Activated CD8-positive, alpha-beta memory T cell treated with anti-CD3 and anti-CD28 coated beads for 36 hours (primary cell): Measurements from ENCODE around the gene FUZ. TPM values are rescaled to one million over a fixed set of nuclear protein-coding genes. Genes with fewer than 3 reads are reported as not detected.

Experiments
- CTCF ChIA-PET: fragments of 350-600 bp; sonication (Branson Sonifier 250); formaldehyde crosslinking; loops from one replicate; lab custom pipeline; 2021; ENCODE audit warnings: antibody characterized with exemption; lab: Charles Lee
- POLR2A ChIA-PET: fragments of 350-600 bp; sonication (Branson Sonifier 250); formaldehyde crosslinking; loops from one replicate; lab custom pipeline; 2021; ENCODE audit warnings: antibody characterized with exemption; lab: Charles Lee
- total RNA-seq, 2 experiments: library from RNA; stranded (reverse); gene quantifications; one replicate each; pipeline ENCODE4 v1.2.3, GENCODE V29; 2021

FUZ gene
- total RNA-seq, 2 experiments from 2014 or later: 32.6 to 33.4 TPM

GRCh38 chr19:49772850-49773432 lies 40.2 kb downstream of the FUZ start:
- CTCF ChIA-PET: no interaction called here
- POLR2A ChIA-PET: no interaction called here

- ChIA-PET CTCF (no interaction called here), POLR2A (no interaction called here)
Observed at GRCh38 chr19:49771674-49772139, 41.4 kb downstream of the FUZ start.

- ChIA-PET POLR2A (no interaction called here), CTCF (interaction anchor here (0.6 to 0.7 kb wide), 2 partner anchors 351 to 1376 kb away, joined by 3 to 5 read pairs; no protein-coding TSS in a partner anchor)
Observed at GRCh38 chr19:49770529-49770928, 42.6 kb downstream of the FUZ start.

DNA sequence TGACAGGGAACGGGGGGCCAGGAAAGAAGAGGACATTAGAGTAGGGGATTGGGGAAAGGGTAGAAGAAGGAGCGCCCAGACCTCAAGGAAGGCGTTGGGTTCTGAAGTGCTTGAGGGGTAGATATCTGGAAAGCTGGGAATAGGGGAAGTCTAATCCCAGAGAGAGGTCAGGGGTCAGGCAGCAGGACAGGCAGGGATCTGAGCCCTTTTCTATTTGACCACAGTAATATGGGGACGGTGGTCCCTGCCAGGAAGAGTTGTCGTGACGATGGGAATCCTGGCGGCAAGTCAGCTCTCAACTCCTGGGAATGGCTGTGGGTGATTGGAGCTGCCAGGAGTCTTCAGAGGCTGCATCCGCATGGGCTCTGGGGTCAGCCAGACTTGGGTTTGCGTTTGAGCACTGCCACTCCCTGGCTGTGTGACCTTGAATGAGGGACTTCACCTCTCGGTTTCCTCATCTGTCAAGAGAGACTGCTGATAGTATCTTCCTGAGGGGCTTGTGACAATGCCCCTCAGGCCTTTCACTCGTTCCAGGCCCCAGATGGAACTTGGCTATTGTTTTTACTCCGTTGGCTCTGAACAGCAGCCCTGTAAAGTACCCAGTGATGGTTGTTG lies 45.0 kb downstream of the FUZ start:
- POLR2A ChIA-PET: no interaction called here
- CTCF ChIA-PET: no interaction called here

GRCh38 chr19:49767381-49767780 lies 45.7 kb downstream of the FUZ start:
- POLR2A ChIA-PET: interaction anchor here (0.6 to 1.2 kb wide), 2 partner anchors 18 to 91 kb away, joined by 3 to 14 read pairs; no protein-coding TSS in a partner anchor
- CTCF ChIA-PET: no interaction called here

DNA sequence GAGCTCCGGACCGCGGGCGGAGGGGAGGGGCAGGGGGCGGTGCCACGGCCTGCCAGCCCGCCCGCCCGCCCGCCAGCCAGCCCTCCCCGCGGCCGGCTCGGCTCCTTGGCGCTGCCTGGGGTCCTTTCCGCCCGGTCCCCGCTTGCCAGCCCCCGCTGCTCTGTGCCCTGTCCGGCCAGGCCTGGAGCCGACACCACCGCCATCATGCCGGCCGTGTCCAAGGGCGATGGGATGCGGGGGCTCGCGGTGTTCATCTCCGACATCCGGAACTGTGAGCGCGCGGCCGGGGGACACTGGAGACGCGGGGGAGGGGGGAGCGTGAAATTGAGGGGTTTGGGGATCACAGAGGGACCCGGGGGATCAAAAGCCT lies 46.2 kb downstream of the FUZ start, which contains the start of gene AP2A1:
Gene AP2A1, plus strand, starts transcription at position 72 of the 370 bp plus-strand sequence. Its CDS starts 133 bp downstream, at position 205.
- ChIA-PET POLR2A (interaction anchor here (0.5 to 1.6 kb wide), 6 partner anchors 18 to 432 kb away, joined by 3 to 14 read pairs (median 4); partner anchors contain the start of genes CD37 and FUZ), CTCF (interaction anchor here (0.6 to 0.7 kb wide), 3 partner anchors 14 to 87 kb away, joined by 3 to 4 read pairs (median 3); no protein-coding TSS in a partner anchor)

DNA sequence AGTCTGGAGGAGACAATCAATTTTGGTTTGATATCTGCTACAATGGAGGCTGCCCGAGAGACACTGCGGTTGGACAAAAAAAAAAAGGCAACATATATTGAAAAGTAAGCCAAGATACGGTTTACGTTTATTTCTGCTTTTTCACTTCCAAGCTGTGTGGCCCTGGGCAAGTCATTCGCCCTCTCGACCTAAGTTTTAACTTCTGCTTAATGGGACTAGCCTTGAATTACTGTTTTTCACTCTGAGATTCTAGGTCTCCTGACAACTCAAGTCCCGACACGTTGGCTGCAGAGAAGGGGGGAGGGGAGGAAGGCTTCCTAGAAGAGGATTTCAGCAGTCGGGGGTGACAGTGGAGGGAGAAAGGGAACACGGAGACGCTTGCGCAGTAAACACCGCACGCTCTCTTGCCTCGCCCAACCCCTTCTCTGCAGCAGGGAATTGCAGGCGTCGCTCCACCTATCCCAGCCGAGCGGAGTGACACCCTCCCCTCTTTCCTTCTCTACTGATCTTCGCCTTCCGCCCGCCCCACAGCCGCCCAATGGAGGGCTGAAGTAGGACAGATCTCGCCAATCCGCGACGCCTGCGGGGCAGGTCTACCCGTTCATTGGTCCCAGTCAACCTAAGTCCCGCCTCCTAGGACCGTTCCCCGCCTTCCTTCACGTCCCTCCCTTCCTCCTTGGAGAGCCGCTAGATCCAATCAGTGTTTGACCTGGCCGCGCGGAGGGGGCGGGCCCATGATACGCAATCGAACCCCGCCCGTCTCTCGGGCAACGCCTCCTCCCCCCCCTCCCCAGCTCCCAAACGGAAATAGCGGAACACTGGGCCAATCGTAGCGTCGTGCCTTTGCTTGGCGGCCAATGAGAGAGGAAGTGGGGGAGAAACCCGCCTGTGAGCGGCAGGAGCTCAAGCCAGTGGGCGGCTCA lies 46.8 kb downstream of the FUZ start:
- ChIA-PET CTCF (interaction anchor here (0.6 to 0.7 kb wide), 3 partner anchors 15 to 86 kb away, joined by 3 to 4 read pairs (median 3); no protein-coding TSS in a partner anchor), POLR2A (interaction anchor here (0.5 to 1.6 kb wide), 6 partner anchors 17 to 431 kb away, joined by 3 to 14 read pairs (median 4); partner anchors contain the start of genes CD37 and FUZ)

GRCh38 chr19:49764341-49764740 lies 48.8 kb downstream of the FUZ start:
- POLR2A ChIA-PET: no interaction called here
- CTCF ChIA-PET: no interaction called here

DNA sequence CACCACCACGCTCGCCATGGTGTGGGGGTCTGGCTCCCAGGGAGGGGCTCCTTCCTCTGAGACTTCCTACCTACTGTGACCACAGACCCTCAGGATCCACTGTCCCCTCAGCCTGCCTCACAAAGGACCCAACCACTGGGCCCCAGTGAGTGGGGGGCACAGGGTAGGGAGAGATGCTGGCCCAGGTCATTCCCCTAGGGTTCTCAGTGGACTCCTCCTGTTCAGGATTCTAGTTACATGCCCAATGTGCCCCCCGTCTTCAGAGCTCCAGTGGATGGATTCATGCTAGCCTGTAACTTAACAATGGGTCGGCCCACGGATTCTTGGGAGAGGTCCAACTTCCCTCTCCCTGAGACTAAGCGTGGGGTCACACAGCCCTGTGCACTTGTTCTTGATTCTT lies 49.9 kb downstream of the FUZ start, which contains the start of gene TSKS:
Gene TSKS, minus strand, starts transcription at position 77 of the 400 bp plus-strand sequence. Its CDS starts 59 bp downstream, at position 18.
- CTCF ChIA-PET: no interaction called here

GRCh38 chr19:49761625-49762311 lies 51.3 kb downstream of the FUZ start:
- POLR2A ChIA-PET: no interaction called here
- CTCF ChIA-PET: interaction anchor here (1.0 kb wide), 1 partner anchor 44 kb away, joined by 3 read pairs; no protein-coding TSS in a partner anchor

More for the DNA sequence above, 49.9 kb downstream of the FUZ start, which contains the start of gene TSKS:
- POLR2A ChIA-PET: no interaction called here

DNA sequence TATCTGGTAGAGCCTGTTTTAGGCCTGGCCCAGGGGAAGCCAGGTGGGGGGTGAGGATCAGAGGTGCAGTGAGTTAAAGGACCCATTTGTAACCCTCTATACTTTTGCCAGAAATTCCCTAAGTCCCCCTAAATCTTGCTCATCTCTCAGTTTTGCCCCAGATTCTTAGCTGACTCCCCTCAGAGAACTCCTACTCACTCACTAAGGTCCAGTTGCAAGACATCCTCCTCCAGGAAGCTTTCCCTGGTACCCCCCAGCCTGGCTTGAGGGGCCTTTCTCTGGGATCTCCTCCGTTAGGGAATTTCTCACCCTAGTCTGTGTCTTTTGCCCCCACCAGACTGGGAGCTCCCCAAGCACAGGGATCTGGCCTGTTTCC lies 51.9 kb downstream of the FUZ start:
- ChIA-PET POLR2A (interaction anchor here (0.5 kb wide), 1 partner anchor 419 kb away, joined by 6 read pairs; no protein-coding TSS in a partner anchor), CTCF (interaction anchor here (1.0 kb wide), 1 partner anchor 44 kb away, joined by 3 read pairs; no protein-coding TSS in a partner anchor)

DNA sequence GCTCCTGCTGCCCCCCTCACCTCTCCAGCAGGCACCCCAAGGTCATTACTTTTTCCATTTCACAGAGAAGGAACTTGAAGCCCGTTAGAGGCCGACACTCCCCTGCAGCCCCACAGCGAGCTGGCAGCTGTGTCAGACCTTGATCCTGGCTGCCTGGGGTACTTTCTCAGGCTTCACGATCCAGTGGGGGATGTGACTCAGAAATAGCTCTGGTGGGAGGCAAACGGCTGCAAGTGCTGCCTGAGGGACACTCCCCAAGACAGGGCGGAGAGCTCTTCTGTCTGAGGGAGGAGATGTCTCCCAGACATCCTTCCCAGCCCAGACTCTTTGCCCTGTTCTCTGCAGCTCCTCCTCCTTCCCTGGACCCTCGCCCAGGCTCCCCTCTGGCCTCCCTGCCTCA lies 54.8 kb downstream of the FUZ start:
- ChIA-PET CTCF (interaction anchor here (1.1 kb wide), 1 partner anchor 18 kb away, joined by 4 read pairs; no protein-coding TSS in a partner anchor), POLR2A (no interaction called here)

Other genes with a start within 250 kb of the FUZ start
- 10 to 100 TPM; 59.7 to 60.2 TPM for gene NOSIP, start 232.7 kb downstream of the FUZ start, total RNA-seq
- gene PRRG2, start 232.0 kb downstream of the FUZ start, total RNA-seq: 1 to 10 TPM; 1.1 to 1.4 TPM
- 10 to 100 TPM; 22.0 to 22.3 TPM for gene PRR12, start 222.1 kb downstream of the FUZ start, total RNA-seq
- gene RRAS, start 173.1 kb downstream of the FUZ start, total RNA-seq: 1 to 10 TPM; 5.0 to 5.4 TPM
- 10 to 100 TPM; 71.7 to 76.5 TPM for gene SCAF1, start 171.1 kb downstream of the FUZ start, total RNA-seq
- 100 to 1,000 TPM; 120 to 122 TPM for gene IRF3, start 147.4 kb downstream of the FUZ start, total RNA-seq
- 10 to 100 TPM; 72.3 to 73.6 TPM for gene BCL2L12, start 147.4 kb downstream of the FUZ start, total RNA-seq
- 100 to 1,000 TPM; 538 to 559 TPM for gene PRMT1, start 136.0 kb downstream of the FUZ start, total RNA-seq
- 1 to 10 TPM; 7.3 TPM for gene ADM5, start 123.7 kb downstream of the FUZ start, total RNA-seq
- under 1 TPM; 0.32 to 0.61 TPM for gene CPT1C, start 122.2 kb downstream of the FUZ start, total RNA-seq
- gene TSKS, start 50.0 kb downstream of the FUZ start, total RNA-seq: under 1 TPM; 0.34 to 0.70 TPM
- 10 to 100 TPM; 90.3 to 91.8 TPM for gene AP2A1, start 46.3 kb downstream of the FUZ start, total RNA-seq
- 10 to 100 TPM; 44.8 to 48.2 TPM for gene MED25, start 5.0 kb upstream of the FUZ start, total RNA-seq
- 10 to 100 TPM; 90.2 to 90.9 TPM for gene PTOV1, start 37.9 kb upstream of the FUZ start, total RNA-seq
- gene PNKP, start 54.3 kb upstream of the FUZ start, total RNA-seq: 10 to 100 TPM; 86.7 to 93.1 TPM
- 10 to 100 TPM; 31.7 TPM for gene AKT1S1, start 64.1 kb upstream of the FUZ start, total RNA-seq
- 10 to 100 TPM; 26.3 to 27.4 TPM for gene TBC1D17, start 64.4 kb upstream of the FUZ start, total RNA-seq
- gene IL4I1, start 83.6 kb upstream of the FUZ start, total RNA-seq: 10 to 100 TPM; 28.9 to 30.8 TPM
- 10 to 100 TPM; 34.2 to 38.1 TPM for gene ATF5, start 115.9 kb upstream of the FUZ start, total RNA-seq
- gene NUP62, start 116.2 kb upstream of the FUZ start, total RNA-seq: 100 to 1,000 TPM; 206 to 216 TPM
- gene SIGLEC11, start 147.9 kb upstream of the FUZ start, total RNA-seq: not detected
- 10 to 100 TPM; 53.4 to 54.9 TPM for gene VRK3, start 212.1 kb upstream of the FUZ start, total RNA-seq
- gene ZNF473, start 212.7 kb upstream of the FUZ start, total RNA-seq: 1 to 10 TPM; 8.8 to 9.2 TPM